HG03097 (cell line): ENCODE measurements around the gene TMEM18.
"Not testable (repeated sequence)": the region's sequence is repeated elsewhere in the genome, so short reads cannot be mapped to it uniquely, and the experiment has no call there.

Experiments
- ATAC-seq: cut with Tn5 transposase; IDR thresholded peaks from one replicate; pipeline ENCODE4 v1.9.1; 2021; ENCODE audit not compliant: unreplicated experiment, low FRiP score

Gene TMEM18

DNA sequence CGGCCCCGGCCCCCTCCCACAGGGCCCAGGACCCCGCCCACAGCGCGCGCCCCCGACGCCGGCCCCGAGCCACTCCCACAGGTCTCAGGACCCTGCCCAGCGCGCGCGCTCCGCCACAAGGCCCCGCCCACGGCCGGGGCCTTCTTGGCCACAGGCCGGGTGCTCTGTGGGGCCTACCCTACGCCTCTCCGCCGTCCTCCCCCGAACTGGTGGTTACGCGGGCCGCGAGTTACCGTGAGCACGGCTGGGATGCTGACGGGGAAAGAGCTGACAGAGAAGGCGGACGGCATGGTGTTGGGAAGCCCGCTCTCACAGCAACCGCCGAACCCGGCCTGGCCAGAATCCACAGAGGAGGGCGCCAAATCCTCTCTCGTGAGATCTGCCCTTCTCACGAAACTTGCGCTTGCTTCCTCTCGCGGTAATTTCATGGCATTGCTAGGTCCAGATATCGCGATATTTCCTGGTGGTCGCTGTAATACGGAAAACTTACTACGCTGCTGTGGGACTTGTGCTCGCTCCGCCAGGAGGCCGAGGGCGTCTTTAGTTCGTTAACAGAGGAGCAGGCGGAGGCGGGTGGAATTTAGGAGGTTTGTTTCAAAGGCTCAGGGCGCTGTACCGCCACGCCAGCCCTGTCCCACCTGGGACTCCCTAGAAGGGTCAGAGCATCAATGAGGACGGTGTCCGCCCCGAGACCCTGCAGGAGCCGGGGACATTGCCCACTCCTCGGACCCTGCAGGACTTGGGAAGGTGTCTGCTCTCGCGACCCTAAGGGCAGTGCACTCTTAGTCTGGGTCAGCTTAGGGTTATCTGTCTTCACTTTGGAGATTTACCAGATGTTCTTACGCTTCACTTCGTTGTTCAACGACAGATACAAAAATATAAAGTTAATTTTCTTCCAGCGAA is at the start of gene TMEM18:
TMEM18 (minus strand) TSS at position 351 of the 903 bp plus-strand sequence; CDS start at position 290, 61 bp downstream.
- ATAC-seq: peak; percentile 68

- peak; percentile 56 for ATAC-seq
Observed at GRCh38 chr2:726169-726568, 49.0 kb upstream of the TMEM18 start.

DNA sequence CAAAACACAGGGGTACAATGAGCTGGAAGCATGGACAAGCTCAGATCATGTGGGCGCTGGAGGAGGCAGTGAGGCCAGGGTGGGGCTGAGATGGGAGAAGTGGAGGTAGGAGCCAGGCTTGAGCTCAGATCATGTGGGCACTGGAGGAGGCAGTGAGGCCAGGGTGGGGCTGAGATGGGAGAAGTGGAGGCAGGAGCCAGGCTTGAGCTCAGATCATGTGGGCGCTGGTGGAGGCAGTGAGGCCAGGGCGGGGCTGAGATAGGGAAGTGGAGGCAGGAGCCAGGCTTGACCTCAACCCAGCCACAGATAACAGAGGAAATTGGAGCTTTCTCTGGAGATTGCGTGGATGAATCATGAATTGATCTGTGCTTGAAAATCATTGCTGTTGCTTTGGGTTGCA is 48.3 kb upstream of the TMEM18 start:
- ATAC-seq: no peak

GRCh38 chr2:723761-724160 is 46.6 kb upstream of the TMEM18 start:
- no peak for ATAC-seq

DNA sequence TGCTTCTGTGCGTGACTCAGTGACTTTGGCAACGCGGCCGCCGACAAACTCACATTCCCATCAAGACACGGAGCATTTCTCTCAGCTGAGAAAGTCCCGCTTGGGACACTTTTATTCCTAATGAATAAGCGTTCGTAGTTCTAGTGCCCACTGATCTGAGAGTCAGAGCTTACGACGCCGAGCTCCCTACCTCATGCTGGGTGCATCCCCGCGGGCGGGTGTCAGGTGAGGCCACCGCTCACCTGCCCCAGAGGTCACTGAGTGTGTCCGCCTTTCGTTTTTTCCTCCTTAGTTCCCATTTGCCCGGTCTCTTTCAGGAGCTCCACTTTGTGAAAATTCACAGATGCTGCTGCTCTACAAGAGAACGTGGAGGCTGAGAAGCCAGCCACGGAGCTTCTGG is 43.6 kb upstream of the TMEM18 start:
- no peak for ATAC-seq

DNA sequence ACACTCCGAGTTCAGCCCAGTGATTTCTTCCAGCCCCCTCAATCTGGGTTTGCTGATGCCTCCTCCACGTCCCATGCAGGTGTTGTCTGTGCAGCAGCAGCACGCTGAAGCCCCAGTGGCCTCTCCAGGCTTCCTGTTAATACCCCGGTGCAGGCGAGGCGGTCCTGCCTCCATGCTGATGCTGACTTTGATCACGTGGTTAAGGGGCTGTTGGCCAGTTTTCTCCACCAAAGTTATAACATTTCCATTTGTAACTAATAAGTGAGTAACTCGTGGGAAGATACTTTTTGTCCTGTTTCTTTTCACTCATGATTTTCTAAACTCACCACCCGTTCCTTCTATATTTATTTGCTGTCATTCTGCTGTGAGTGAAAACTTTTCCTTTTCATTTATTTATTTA is 42.5 kb upstream of the TMEM18 start:
- no peak for ATAC-seq

GRCh38 chr2:719191-719590 is 42.0 kb upstream of the TMEM18 start:
- no peak for ATAC-seq

DNA sequence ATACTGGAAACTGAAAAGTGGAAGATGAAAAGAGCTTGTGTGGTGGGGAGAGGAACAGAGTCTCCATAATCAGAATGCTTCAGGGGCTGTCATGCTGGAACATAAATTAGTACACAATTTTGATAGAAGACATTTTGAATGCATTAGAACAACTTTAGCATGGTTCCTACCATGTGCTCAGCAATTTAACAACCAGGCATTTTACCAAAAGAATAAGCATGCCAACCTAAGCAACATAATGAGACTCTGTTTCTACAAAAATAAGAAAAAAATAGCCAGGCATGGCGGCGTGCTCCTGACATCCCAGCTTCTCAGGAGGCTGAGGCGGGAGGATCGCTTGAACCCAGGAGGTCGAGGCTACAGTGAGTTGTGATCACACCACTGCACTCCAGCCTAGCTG is 40.5 kb upstream of the TMEM18 start:
- ATAC-seq: no peak

DNA sequence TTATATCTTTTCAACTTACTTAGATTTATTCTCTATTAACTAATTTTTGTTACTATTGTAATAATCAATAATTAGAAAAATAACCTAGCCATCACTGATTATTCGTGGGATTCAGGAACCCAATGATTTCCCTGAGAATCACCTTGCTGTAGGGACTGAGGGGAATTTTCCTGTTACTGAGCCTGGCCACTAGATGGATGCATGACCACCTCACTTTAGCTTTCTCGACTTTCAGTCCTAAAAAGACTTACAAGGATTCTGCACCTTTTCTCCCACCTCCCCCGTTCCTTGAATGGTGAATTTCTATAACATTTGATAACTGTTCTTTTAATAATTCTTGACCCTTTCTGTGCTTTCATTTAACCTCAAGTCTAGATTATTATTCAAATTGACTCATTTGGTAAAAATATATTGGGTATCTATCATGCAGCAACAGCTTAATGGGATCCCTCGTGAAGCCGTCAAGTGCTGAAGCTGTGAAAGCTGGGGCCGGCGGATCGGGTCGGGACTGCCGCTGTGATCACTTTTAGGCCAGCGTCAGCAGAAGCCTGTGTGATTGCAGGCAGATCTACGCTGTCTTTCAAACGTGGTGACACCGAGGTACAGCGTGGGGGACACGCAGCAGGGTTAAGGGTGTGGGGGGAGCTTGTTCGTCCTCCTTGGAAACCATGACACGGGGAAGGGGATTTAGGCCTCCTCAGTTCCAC is 38.8 kb upstream of the TMEM18 start:
- no peak for ATAC-seq

DNA sequence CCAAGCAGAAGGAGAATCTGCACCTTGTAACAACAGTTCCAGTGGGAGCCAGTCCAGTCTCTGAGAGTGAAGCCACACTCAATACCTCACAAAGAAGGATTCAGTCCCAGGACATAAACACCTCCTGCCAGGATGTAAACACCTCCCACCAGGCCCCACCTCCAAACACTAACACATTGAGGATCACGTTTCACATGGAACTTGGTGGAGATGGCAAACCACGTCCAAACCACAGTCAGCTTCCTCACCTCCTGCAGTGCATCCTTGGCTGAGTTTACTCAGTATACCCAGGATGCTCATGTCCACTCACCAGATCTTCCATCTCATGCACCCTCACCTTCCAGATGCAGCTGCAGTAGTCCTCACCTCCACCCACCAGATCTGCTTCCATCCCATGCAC is 37.8 kb upstream of the TMEM18 start:
- ATAC-seq: no peak

GRCh38 chr2:714005-714741 is 37.0 kb upstream of the TMEM18 start:
- ATAC-seq: peak; percentile 99

GRCh38 chr2:710867-711665 is 33.9 kb upstream of the TMEM18 start:
- no peak for ATAC-seq

DNA sequence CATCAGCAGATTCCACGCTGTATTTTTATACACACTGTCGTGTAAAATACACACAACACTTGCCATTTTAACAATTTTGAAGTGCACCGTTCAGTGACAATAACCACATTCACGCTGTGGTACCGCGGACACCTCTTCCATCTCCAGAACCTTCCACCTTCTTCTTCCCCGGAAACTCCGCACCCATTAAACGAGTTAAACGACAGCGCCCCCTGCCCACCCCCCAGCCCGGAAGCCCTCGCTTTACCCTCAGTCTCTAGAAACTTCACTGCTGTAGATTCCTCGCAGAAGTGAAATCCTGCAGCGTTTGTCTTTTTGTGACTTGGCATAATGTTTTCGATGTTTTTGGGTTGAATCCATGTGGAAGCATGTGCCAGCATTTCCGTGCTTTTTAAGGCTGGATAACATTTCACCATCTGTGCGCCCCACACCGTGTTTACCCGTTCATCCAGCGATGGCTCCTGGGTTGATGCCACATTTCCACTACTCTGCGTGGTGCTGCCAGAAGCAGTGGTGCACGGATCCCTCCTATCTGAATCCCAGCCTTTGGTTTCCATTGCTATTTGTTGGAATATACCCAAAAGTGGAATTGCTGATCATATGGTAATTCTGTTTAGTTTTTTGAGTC is 32.0 kb upstream of the TMEM18 start:
- no peak for ATAC-seq

DNA sequence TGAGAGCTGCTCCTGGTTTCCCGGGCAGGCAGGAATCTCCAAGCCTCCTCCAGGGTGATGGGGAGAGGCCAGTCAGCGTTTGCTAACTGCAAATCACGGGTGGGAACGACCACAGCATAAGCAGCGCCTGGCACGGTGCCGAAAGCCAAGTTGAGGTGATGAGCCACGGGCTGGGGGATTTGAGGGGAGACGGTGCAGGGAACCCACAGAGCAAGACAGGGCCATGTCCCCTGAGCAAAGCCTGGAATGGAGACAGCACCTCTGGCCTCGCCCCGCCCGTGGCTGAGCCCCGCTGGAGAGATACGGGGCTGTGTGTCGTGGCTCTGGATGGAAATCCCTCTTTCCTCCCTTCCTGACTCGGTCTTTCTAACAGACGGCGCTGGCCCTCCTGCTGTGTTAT is 31.5 kb upstream of the TMEM18 start:
- no peak for ATAC-seq

GRCh38 chr2:705971-706511 is 28.8 kb upstream of the TMEM18 start:
- ATAC-seq: peak; percentile 99

- ATAC-seq: not testable (repeated sequence)
Observed at GRCh38 chr2:702765-703164, 25.6 kb upstream of the TMEM18 start.

DNA sequence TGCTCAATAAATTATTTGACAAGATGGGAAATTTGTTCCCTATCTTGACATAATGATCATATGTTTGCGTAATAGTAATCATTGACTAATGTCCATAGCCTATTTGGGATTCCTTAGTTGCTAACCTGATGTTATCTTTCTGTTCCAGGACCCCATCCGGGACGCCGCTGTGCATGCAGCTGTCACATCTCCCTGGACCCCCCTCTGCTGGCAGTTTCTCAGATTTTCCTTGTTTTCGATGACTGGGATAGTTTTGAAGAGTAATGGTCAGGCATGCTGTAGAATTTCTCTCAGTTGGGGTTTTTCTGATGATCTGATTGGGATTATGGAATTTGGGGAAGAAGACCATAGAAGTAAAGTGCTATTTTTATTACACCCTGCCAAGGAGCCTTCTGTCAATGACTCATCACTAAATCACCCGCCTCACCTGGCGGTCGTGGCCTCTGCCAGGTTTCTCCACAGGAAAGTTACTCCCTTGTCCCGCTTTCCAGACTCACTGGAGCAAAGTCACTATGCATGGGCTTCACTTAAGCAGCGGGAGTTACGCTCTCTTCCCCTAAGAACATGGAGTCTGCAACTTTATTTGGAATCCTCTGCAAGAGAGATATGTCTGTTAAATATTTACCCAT is 19.9 kb upstream of the TMEM18 start:
- ATAC-seq: no peak

- peak; percentile 99 for ATAC-seq
Observed at GRCh38 chr2:696463-696862, 19.3 kb upstream of the TMEM18 start.

DNA sequence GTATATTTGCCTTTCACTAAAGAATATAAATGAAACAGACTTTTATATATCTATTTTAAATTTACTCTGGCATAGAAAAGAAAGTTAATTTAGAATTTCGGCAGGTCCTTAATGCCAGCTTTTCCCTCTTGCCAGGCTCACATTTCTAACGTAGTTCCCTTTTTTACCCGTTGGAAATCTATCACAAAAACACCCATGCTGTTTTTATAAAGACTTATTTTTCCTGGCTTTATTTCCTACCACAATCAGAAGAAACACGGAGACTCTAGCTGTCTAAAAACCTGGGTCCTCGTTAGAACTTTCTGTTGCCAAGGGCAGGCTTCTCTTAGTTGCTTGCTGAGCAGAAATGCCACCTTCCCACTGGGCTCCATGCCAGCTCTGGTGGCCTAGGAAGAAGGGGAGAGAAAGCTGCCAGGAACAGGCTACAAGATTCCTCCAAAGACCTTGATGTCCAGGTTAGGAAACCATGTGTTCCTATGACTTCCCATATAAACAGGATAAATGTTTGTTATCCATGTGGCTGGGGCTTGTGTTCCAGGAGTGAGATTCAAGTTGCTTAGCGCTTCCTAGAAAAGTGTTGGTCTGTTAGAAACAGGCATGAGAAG is 17.8 kb upstream of the TMEM18 start:
- ATAC-seq: no peak
